Liver (tissue), 9 donors: ENCODE results near the gene CIB4. TPM values are rescaled to one million over a fixed set of nuclear protein-coding genes. Genes with fewer than 3 reads are reported as not detected.

Experiments
- DNase-seq: peaks from one replicate; pipeline ENCODE4 v3.0.0-alpha.2; 2017; ENCODE audit warnings: low spot score
- H3K27ac ChIP-seq, 2 donors: one replicate each; pipeline ENCODE4 v1.7.0; 2013; ENCODE audit warnings: inconsistent platforms in 2 of 2, low read length in 2 of 2, control low read depth in 1 of 2, low read depth in 1 of 2, mild to moderate bottlenecking in 1 of 2
- H3K27me3 ChIP-seq, 4 donors: one replicate each; pipeline versions ENCODE4 v1.6.1 to v1.7.0; 2013; ENCODE audit warnings: low read length in 3 of 4, inconsistent platforms in 1 of 4, mild to moderate bottlenecking in 1 of 4, moderate library complexity in 1 of 4; ENCODE audit not compliant: control insufficient read depth in 4 of 4, insufficient read depth in 4 of 4
- H3K36me3 ChIP-seq, 4 donors: one replicate each; pipeline versions ENCODE4 v1.6.1 to v1.7.0; 2013; ENCODE audit warnings: low read length in 3 of 4, mild to moderate bottlenecking in 3 of 4, low read depth in 1 of 4, moderate library complexity in 1 of 4; ENCODE audit not compliant: control insufficient read depth in 4 of 4, insufficient read depth in 3 of 4
- H3K4me1 ChIP-seq, 4 donors: one replicate each; pipeline versions ENCODE4 v1.6.1 to v1.7.0; 2013; ENCODE audit warnings: low read length in 3 of 4, mild to moderate bottlenecking in 3 of 4, moderate library complexity in 1 of 4; ENCODE audit not compliant: control insufficient read depth in 4 of 4, insufficient read depth in 4 of 4
- H3K4me3 ChIP-seq, 3 donors: one replicate each; pipeline versions ENCODE4 v1.6.1 to v1.7.0; 2013; ENCODE audit warnings: low read length in 3 of 3, control low read depth in 1 of 3, low read depth in 1 of 3, mild to moderate bottlenecking in 1 of 3
- H3K9ac ChIP-seq, 2 donors: one replicate each; pipeline ENCODE4 v1.7.0; 2013; ENCODE audit warnings: low read length in 2 of 2, mild to moderate bottlenecking in 2 of 2, moderate library complexity in 2 of 2, control low read depth in 1 of 2, low read depth in 1 of 2
- H3K9me3 ChIP-seq, 4 donors: one replicate each; pipeline versions ENCODE4 v1.6.1 to v1.7.0; 2013; ENCODE audit warnings: low read length in 3 of 4; ENCODE audit not compliant: control insufficient read depth in 4 of 4
- EGR1 ChIP-seq, 2 donors: IDR thresholded peaks; 2 replicates each; pipeline ENCODE4 v1.6.1; 2016 to 2018; ENCODE audit warnings: antibody characterized with exemption in 2 of 2, low read depth in 2 of 2
- FOXA1 ChIP-seq: IDR thresholded peaks from 2 replicates; pipeline ENCODE4 v1.6.1; 2016; ENCODE audit warnings: antibody characterized with exemption
- GABPA ChIP-seq, 2 donors: IDR thresholded peaks in 1 of 2; conservative IDR thresholded peaks in 1 of 2; 2 replicates each; pipeline ENCODE4 v1.6.1; 2016; ENCODE audit warnings: antibody characterized with exemption in 2 of 2, mild to moderate bottlenecking in 1 of 2, moderate library complexity in 1 of 2
- HNF4A ChIP-seq, 2 donors: conservative IDR thresholded peaks; 2 replicates each; pipeline ENCODE4 v1.6.1; 2016; ENCODE audit warnings: antibody characterized with exemption in 2 of 2, mild to moderate bottlenecking in 2 of 2
- HNF4G ChIP-seq: IDR thresholded peaks from 2 replicates; pipeline ENCODE4 v1.6.1; 2016; ENCODE audit warnings: antibody characterized with exemption
- JUND ChIP-seq, 2 donors: IDR thresholded peaks; 2 replicates each; pipeline ENCODE4 v1.6.1; 2016; ENCODE audit warnings: antibody characterized with exemption in 2 of 2
- RXRA ChIP-seq, 2 donors: IDR thresholded peaks; 2 replicates each; pipeline ENCODE4 v1.6.1; 2017 to 2018; ENCODE audit warnings: antibody characterized with exemption in 2 of 2, mild to moderate bottlenecking in 1 of 2
- TAF1 ChIP-seq: conservative IDR thresholded peaks from 2 replicates; pipeline ENCODE4 v1.6.1; 2016; ENCODE audit warnings: antibody characterized with exemption, mild to moderate bottlenecking
- YY1 ChIP-seq: IDR thresholded peaks from 2 replicates; pipeline ENCODE4 v1.6.1; 2016; ENCODE audit warnings: antibody characterized with exemption, mild to moderate bottlenecking
- WGBS: extraction: QIAGEN DNeasy Blood & Tissue Kit; methylation state at CpG from one replicate; pipeline ENCODE4 v1.1.7; 2013; 5-methylcytosine and 5-hydroxymethylcytosine counted together
- polyA plus RNA-seq, 2 donors: library from polyadenylated mRNA; stranded (reverse) in 1 of 2; unstranded in 1 of 2; fragments of 200-250 nt in 1 of 2; fragments of >200 nt in 1 of 2; fragmentation: Nextera tagmentation in 1 of 2; extraction: Ambion mirVana in 1 of 2; gene quantifications; one replicate each; pipeline versions ENCODE4 v1.2.1 to v1.2.3, GENCODE V29; 2013 to 2015
- total RNA-seq, 2 donors: library from RNA; depleted of rRNA; stranded (reverse); fragments of >200 nt; gene quantifications; one replicate each; pipeline ENCODE4 v1.2.3, GENCODE V29; 2014
- TF ChIP-seq, protein P1 (sequence below): IDR thresholded peaks from 2 replicates; pipeline ENCODE4 v1.6.1; 2016; ENCODE audit warnings: antibody characterized with exemption
- TF ChIP-seq, protein P2 (sequence below): IDR thresholded peaks from 2 replicates; pipeline ENCODE4 v1.6.1; 2016; ENCODE audit warnings: antibody characterized with exemption, mild to moderate bottlenecking
- TF ChIP-seq, protein P3 (sequence below): fragments of 150-350 bp; IDR thresholded peaks from 2 replicates; pipeline ENCODE4 v1.5.1; 2017; ENCODE audit warnings: improper control_type of control experiment, low read depth, low read length; ENCODE audit not compliant: missing input control
- TF ChIP-seq, protein P4 (sequence below): IDR thresholded peaks from 2 replicates; pipeline ENCODE4 v1.6.1; 2016; ENCODE audit warnings: antibody characterized with exemption
- TF ChIP-seq, protein P5 (sequence below): IDR thresholded peaks from 2 replicates; pipeline ENCODE4 v1.6.1; 2016; ENCODE audit warnings: antibody characterized with exemption
- donor health status: healthy.
- donor health status: healthy.
- donor health status: healthy.
- donor health status: healthy.
- donor health status: healthy.

CIB4 gene
- total and polyA plus RNA-seq, 4 donors: not detected

DNA sequence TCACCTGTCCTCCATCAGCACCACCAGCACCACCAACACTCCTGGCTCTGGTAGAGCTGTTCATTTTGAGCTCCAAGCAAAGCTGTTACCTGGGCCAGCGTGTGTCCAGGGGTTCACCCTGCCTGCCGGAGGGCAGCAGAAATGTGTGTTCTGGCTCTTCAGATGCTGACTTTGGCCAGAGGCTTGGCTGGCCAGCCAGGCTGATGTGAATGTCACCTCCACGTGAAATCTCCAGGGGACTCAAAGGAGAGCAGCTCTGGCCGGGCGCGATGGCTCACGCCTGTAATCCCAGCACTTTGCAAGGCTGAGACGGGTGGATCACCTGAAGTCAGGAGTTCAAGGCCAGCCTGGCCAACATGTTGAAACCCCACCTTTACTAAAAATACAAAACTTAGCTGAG lies 33.5 kb downstream of the CIB4 start:
- Histone ChIP-seq H3K4me1 (peaks cover 0 to 2% (median under 1%) of the 10 kb centered on the region in 4 donors), H3K27me3 (peaks cover 0 to 18% (median under 1%) of the 10 kb centered on the region in 4 donors), H3K4me3 (no peak overlapping the region), H3K9ac (no peak overlapping the region), H3K27ac (no peak overlapping the region), H3K9me3 (no peaks in the 10 kb centered on the region), H3K36me3 (no peaks in the 10 kb centered on the region)
- no peak for DNase-seq
- WGBS: 78% methylated on average over 8 of the region's 8 CpGs
- TF ChIP-seq EGR1 (IDR thresholded peaks at IDR 0.05; ENCODE audit: low read depth in 2 of 2): no peak
- no peak for TF ChIP-seq RXRA (IDR thresholded peaks at IDR 0.05)
- no peak for TF ChIP-seq GABPA (IDR thresholded peaks at IDR 0.05 in 1 of 2, conservative IDR thresholded peaks at IDR 0.05 in 1 of 2)
- TF ChIP-seq HNF4G: no peak
- no peak for TF ChIP-seq TAF1
- TF ChIP-seq, protein P1, sequence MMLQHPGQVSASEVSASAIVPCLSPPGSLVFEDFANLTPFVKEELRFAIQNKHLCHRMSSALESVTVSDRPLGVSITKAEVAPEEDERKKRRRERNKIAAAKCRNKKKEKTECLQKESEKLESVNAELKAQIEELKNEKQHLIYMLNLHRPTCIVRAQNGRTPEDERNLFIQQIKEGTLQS: no peak
- TF ChIP-seq, protein P2, sequence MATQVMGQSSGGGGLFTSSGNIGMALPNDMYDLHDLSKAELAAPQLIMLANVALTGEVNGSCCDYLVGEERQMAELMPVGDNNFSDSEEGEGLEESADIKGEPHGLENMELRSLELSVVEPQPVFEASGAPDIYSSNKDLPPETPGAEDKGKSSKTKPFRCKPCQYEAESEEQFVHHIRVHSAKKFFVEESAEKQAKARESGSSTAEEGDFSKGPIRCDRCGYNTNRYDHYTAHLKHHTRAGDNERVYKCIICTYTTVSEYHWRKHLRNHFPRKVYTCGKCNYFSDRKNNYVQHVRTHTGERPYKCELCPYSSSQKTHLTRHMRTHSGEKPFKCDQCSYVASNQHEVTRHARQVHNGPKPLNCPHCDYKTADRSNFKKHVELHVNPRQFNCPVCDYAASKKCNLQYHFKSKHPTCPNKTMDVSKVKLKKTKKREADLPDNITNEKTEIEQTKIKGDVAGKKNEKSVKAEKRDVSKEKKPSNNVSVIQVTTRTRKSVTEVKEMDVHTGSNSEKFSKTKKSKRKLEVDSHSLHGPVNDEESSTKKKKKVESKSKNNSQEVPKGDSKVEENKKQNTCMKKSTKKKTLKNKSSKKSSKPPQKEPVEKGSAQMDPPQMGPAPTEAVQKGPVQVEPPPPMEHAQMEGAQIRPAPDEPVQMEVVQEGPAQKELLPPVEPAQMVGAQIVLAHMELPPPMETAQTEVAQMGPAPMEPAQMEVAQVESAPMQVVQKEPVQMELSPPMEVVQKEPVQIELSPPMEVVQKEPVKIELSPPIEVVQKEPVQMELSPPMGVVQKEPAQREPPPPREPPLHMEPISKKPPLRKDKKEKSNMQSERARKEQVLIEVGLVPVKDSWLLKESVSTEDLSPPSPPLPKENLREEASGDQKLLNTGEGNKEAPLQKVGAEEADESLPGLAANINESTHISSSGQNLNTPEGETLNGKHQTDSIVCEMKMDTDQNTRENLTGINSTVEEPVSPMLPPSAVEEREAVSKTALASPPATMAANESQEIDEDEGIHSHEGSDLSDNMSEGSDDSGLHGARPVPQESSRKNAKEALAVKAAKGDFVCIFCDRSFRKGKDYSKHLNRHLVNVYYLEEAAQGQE: no peak
- TF ChIP-seq HNF4A (conservative IDR thresholded peaks at IDR 0.05): no peak
- TF ChIP-seq, protein P3, sequence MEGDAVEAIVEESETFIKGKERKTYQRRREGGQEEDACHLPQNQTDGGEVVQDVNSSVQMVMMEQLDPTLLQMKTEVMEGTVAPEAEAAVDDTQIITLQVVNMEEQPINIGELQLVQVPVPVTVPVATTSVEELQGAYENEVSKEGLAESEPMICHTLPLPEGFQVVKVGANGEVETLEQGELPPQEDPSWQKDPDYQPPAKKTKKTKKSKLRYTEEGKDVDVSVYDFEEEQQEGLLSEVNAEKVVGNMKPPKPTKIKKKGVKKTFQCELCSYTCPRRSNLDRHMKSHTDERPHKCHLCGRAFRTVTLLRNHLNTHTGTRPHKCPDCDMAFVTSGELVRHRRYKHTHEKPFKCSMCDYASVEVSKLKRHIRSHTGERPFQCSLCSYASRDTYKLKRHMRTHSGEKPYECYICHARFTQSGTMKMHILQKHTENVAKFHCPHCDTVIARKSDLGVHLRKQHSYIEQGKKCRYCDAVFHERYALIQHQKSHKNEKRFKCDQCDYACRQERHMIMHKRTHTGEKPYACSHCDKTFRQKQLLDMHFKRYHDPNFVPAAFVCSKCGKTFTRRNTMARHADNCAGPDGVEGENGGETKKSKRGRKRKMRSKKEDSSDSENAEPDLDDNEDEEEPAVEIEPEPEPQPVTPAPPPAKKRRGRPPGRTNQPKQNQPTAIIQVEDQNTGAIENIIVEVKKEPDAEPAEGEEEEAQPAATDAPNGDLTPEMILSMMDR: no peak

DNA sequence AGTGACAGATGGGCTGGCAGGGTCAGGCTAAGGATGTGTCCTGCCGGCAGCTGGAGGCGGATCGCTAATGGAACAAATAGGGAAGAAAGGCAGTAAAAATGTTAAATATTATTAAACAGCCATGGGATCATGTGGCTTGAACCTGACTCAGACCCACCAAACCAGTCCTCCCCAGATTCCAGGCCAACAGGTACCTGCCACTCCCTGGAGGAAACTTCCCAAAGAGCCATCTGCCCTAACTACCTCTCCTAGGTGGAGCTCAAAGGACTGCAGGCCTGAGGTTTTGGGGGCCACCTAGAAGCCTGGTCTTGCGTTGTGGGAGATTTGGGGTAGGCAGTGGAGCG lies 34.3 kb downstream of the CIB4 start:
- DNase-seq: no peak
- Histone ChIP-seq H3K4me1 (peaks cover 0 to 2% (median under 1%) of the 10 kb centered on the region in 4 donors), H3K27me3 (peaks cover 0 to 20% (median 0%) of the 10 kb centered on the region in 4 donors), H3K9ac (no peak overlapping the region), H3K27ac (no peak overlapping the region), H3K36me3 (no peaks in the 10 kb centered on the region), H3K9me3 (no peaks in the 10 kb centered on the region), H3K4me3 (no peak overlapping the region)
- no peak for TF ChIP-seq GABPA (IDR thresholded peaks at IDR 0.05 in 1 of 2, conservative IDR thresholded peaks at IDR 0.05 in 1 of 2)
- TF ChIP-seq, protein P2: no peak
- no peak for TF ChIP-seq JUND (IDR thresholded peaks at IDR 0.05)
- TF ChIP-seq, protein P4, sequence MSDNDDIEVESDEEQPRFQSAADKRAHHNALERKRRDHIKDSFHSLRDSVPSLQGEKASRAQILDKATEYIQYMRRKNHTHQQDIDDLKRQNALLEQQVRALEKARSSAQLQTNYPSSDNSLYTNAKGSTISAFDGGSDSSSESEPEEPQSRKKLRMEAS: no peak
- no peak for TF ChIP-seq YY1
- TF ChIP-seq, protein P3: no peak
- TF ChIP-seq, protein P5, sequence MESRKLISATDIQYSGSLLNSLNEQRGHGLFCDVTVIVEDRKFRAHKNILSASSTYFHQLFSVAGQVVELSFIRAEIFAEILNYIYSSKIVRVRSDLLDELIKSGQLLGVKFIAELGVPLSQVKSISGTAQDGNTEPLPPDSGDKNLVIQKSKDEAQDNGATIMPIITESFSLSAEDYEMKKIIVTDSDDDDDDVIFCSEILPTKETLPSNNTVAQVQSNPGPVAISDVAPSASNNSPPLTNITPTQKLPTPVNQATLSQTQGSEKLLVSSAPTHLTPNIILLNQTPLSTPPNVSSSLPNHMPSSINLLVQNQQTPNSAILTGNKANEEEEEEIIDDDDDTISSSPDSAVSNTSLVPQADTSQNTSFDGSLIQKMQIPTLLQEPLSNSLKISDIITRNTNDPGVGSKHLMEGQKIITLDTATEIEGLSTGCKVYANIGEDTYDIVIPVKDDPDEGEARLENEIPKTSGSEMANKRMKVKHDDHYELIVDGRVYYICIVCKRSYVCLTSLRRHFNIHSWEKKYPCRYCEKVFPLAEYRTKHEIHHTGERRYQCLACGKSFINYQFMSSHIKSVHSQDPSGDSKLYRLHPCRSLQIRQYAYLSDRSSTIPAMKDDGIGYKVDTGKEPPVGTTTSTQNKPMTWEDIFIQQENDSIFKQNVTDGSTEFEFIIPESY: no peak
- no peak for TF ChIP-seq FOXA1
- WGBS: 90% methylated on average over 5 of the region's 5 CpGs
